Measurements from ENCODE around the gene DBR1.

DNA sequence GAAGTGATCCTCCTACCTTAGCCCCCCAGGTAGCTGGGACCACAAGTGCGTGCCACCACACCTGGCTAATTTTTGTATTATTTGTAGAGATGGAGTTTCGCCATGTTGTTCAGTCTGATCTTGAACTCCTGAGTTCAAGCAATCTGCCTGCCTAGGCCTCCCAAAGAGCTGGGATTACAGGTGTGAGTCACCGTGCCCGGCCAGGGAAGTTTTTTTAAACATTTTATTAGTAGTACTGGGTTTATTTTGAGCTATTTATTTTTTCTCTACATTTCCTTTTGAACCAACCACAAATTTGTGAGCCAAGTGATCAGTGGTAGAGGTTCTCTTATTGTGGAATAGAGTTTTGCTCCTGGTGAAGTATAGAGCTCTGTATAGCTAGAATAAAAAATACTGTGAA lies 46.1 kb upstream of the DBR1 start:
- TF ChIP-seq, protein P1, sequence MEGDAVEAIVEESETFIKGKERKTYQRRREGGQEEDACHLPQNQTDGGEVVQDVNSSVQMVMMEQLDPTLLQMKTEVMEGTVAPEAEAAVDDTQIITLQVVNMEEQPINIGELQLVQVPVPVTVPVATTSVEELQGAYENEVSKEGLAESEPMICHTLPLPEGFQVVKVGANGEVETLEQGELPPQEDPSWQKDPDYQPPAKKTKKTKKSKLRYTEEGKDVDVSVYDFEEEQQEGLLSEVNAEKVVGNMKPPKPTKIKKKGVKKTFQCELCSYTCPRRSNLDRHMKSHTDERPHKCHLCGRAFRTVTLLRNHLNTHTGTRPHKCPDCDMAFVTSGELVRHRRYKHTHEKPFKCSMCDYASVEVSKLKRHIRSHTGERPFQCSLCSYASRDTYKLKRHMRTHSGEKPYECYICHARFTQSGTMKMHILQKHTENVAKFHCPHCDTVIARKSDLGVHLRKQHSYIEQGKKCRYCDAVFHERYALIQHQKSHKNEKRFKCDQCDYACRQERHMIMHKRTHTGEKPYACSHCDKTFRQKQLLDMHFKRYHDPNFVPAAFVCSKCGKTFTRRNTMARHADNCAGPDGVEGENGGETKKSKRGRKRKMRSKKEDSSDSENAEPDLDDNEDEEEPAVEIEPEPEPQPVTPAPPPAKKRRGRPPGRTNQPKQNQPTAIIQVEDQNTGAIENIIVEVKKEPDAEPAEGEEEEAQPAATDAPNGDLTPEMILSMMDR (IDR thresholded peaks at IDR 0.05): no peak
- TF ChIP-seq POLR2A (IDR thresholded peaks at IDR 0.05) (no peak), POLR2AphosphoS5 (IDR thresholded peaks at IDR 0.05) (no peak), EP300 (IDR thresholded peaks at IDR 0.05; ENCODE audit: low read depth) (no peak)

Data from transverse colon (tissue), 4 donors.